Lower leg skin (tissue), 4 donors: ENCODE data around the gene SECISBP2. TPM values are rescaled to one million over a fixed set of nuclear protein-coding genes. Genes with fewer than 3 reads are reported as not detected.
"Not testable (repeated sequence)": the region's sequence is repeated elsewhere in the genome, so short reads cannot be mapped to it uniquely, and the experiment has no call there.

Source experiments
- DNase-seq, 2 donors: peaks; one replicate each; pipeline ENCODE4 v3.0.0-alpha.2; 2019; ENCODE audit warnings: low spot score in 2 of 2
- H3K4me3 ChIP-seq: fragments of 200-600 bp; sonication (generic); 2 replicates; pipeline ENCODE4 v1.5.1; 2017; ENCODE audit warnings: mild to moderate bottlenecking, low read depth; ENCODE audit not compliant: poor library complexity, severe bottlenecking
- CTCF ChIP-seq, 3 donors: fragments of 450-650 bp; IDR thresholded peaks; one replicate each; pipeline ENCODE4 v1.5.1; 2016; ENCODE audit warnings: antibody characterized with exemption in 3 of 3, mild to moderate bottlenecking in 3 of 3, moderate library complexity in 2 of 3
- POLR2A ChIP-seq, 2 donors: fragments of 450-650 bp; IDR thresholded peaks; one replicate each; pipeline ENCODE4 v1.6.1; 2016 to 2017; ENCODE audit warnings: antibody characterized with exemption in 2 of 2, mild to moderate bottlenecking in 1 of 2, moderate library complexity in 1 of 2
- WGBS, 2 donors: methylation state at CpG; one replicate each; pipeline ENCODE4 v1.1.5; 2018; 5-methylcytosine and 5-hydroxymethylcytosine counted together
- intact Hi-C: fragments of 100-400 bp; cut with DNase I; formaldehyde crosslinking; loops from one replicate; pipeline ENCODE4 v1.15.0; 2023; ENCODE audit warnings: low total_unique reads
- total RNA-seq, 4 donors: library from RNA; depleted of rRNA; stranded (reverse); fragments of >200 nt; gene quantifications; one replicate each; pipeline ENCODE4 v1.1.0, GENCODE V29; 2016

The SECISBP2 gene
- total RNA-seq, 4 donors from 2014 or later, result 38.3 to 67.3 (median 41.9) TPM

- 81 to 82% methylated on average over 3 of the region's 3 CpGs for whole genome bisulfite sequencing, 2 donors
- intact Hi-C loops, result no loop called here
- H3K4me3 ChIP-seq, result no peak overlapping the region
- no peak for TF ChIP-seq CTCF (IDR thresholded peaks at IDR 0.05)
- no peak for TF ChIP-seq POLR2A (IDR thresholded peaks at IDR 0.05)
- no peak for DNase-seq
Observed at GRCh38 chr9:89340332-89340731, 22.0 kb downstream of the SECISBP2 start.

- 94 to 97% methylated on average over 6 of the region's 6 CpGs for WGBS, 2 donors
- no peak for DNase-seq
- no peak overlapping the region for H3K4me3 ChIP-seq
- intact Hi-C loops, result no loop called here
- TF ChIP-seq CTCF (IDR thresholded peaks at IDR 0.05) (no peak), POLR2A (IDR thresholded peaks at IDR 0.05) (no peak)
Observed at GRCh38 chr9:89342213-89342612, 23.9 kb downstream of the SECISBP2 start.

GRCh38 chr9:89342948-89343347 lies 24.6 kb downstream of the SECISBP2 start:
- intact Hi-C loops, result no loop called here
- WGBS, 2 donors, result 96 to 98% methylated on average over 1 of the region's 1 CpG
- no peak for DNase-seq
- H3K4me3 ChIP-seq, result no peak overlapping the region
- TF ChIP-seq CTCF (IDR thresholded peaks at IDR 0.05), result no peak

- H3K4me3 ChIP-seq, DNase-seq, intact Hi-C loops: not testable (repeated sequence)
- 87 to 93% methylated on average over 7 of the region's 7 CpGs for WGBS, 2 donors
Observed at GRCh38 chr9:89343812-89344211, 25.5 kb downstream of the SECISBP2 start.

- TF ChIP-seq CTCF (IDR thresholded peaks at IDR 0.05) (no peak), POLR2A (IDR thresholded peaks at IDR 0.05) (no peak)
- intact Hi-C loops, result no loop called here
- DNase-seq, result no peak
- H3K4me3 ChIP-seq, result no peak overlapping the region
- 94 to 95% methylated on average over 5 of the region's 5 CpGs for WGBS, 2 donors
Observed at GRCh38 chr9:89345476-89345875, 27.2 kb downstream of the SECISBP2 start.

- TF ChIP-seq POLR2A (IDR thresholded peaks at IDR 0.05) (no peak), CTCF (IDR thresholded peaks at IDR 0.05) (no peak)
- 73 to 78% methylated on average over 9 of the region's 9 CpGs for WGBS, 2 donors
- intact Hi-C loops, result no loop called here
- no peak overlapping the region for H3K4me3 ChIP-seq
- peak in 1 of 2 donors; percentile 60 for DNase-seq
Observed at GRCh38 chr9:89346696-89347095, 28.4 kb downstream of the SECISBP2 start.
